ENCODE data around the gene CNTNAP2.

Gene CNTNAP2

DNA sequence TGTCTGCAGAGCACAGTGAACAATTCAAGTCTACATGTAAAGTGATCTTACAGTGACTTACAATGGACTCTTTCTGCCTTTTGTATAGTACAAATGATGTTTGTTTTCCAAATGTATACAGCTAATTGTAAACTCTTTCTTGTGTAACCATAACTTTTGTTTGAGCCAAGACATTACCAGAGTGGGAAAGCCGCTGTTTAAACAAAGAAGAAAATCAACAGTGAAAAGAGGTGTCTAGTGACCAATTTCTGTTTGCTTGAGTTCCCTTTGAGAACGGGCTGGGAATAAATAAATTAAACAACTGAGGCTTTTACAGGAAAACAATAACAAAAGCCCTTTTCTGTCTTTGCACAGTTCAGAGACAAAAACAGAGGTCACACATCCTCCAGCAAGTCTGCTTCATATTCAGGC, 1163.4 kb downstream of the CNTNAP2 start:
- H3K27ac Mint-ChIP-seq, result no peak overlapping the region
- H3K36me3 Mint-ChIP-seq, result no peaks in the 10 kb centered on the region
- H3K4me1 Mint-ChIP-seq, result no peaks in the 10 kb centered on the region
- no peaks in the 10 kb centered on the region for H3K27me3 Mint-ChIP-seq
- no peak for ATAC-seq (replicated peaks)
- H3K4me3 Mint-ChIP-seq, result no peak overlapping the region
- DNase-seq, result no peak
- H3K9me3 Mint-ChIP-seq, result peaks cover 8 to 10% of the 10 kb centered on the region in 2 donors

DNA sequence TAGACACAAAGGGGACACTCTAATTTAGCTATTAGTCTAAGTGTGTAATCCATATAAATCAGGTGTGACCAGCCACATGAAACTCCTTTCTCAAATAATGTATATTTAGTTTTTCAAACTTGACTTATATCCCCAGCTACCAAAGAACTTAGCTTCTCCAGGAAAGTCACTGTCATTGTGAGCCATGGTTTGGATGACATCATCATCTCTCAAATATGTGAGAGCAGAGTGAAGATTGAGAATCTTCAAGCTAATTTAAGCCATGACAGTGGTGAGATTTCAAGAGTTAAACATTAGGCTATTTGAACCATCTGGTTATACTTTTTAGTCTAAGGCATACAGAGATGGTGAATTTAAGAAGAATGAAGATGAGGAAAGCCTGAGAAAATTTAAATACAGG, 1165.6 kb downstream of the CNTNAP2 start:
- no peak overlapping the region for H3K4me3 Mint-ChIP-seq

DNA sequence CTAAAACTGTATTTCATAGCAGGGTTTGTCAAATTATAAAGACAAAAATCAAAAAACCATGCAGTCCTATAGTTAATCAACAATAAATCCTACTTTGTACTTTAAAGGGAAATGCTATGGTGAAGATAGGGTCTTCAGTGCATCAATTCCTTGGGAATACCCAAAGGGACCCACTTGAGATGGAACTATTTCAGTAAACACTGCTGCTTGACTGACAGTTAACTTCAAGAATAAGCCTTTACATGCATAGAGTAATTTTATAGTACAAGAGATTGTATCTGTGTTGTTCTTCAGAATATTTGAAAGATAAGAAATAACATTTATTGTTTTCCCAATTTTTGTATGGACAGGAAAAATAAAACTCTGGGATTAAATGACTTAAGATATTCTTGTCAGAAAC, 1179.6 kb downstream of the CNTNAP2 start:
- Mint-ChIP-seq H3K4me1 (no peaks in the 10 kb centered on the region), H3K27me3 (no peaks in the 10 kb centered on the region), H3K27ac (no peak overlapping the region), H3K4me3 (no peak overlapping the region), H3K36me3 (no peaks in the 10 kb centered on the region), H3K9me3 (no peaks in the 10 kb centered on the region)
- DNase-seq (no peak), ATAC-seq (replicated peaks) (no peak)

More for the DNA sequence above, 1165.6 kb downstream of the CNTNAP2 start:
- DNase-seq (no peak), ATAC-seq (replicated peaks) (no peak)
- H3K27me3 Mint-ChIP-seq, result no peaks in the 10 kb centered on the region
- H3K27ac Mint-ChIP-seq, result no peak overlapping the region
- H3K9me3 Mint-ChIP-seq, result peaks cover 0 to 4% of the 10 kb centered on the region in 2 donors
- H3K4me1 Mint-ChIP-seq, result no peaks in the 10 kb centered on the region
- H3K36me3 Mint-ChIP-seq, result no peaks in the 10 kb centered on the region

DNA sequence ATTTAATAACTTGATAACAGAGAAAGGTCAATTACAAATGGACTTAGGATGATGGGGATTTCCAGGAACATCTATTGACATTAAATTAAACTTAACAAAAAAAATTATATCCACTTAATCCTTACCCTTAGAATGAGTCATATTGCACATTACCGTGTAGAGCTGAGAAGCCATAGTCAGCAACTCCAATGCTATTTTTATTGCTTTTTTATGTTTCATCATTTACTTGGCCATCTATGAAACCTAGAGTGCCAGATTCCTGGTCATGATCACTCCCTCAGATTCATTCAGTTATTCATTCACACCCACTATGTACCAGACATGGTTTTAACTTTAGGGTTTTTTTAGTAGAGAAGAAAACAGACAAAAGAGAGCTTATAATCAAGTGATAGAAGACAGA, 1180.4 kb downstream of the CNTNAP2 start:
- H3K27ac Mint-ChIP-seq, result no peak overlapping the region
- DNase-seq (no peak), ATAC-seq (replicated peaks) (no peak)
- no peaks in the 10 kb centered on the region for H3K36me3 Mint-ChIP-seq
- no peaks in the 10 kb centered on the region for H3K27me3 Mint-ChIP-seq
- no peak overlapping the region for H3K4me3 Mint-ChIP-seq
- no peaks in the 10 kb centered on the region for H3K4me1 Mint-ChIP-seq
- H3K9me3 Mint-ChIP-seq, result no peaks in the 10 kb centered on the region

DNA sequence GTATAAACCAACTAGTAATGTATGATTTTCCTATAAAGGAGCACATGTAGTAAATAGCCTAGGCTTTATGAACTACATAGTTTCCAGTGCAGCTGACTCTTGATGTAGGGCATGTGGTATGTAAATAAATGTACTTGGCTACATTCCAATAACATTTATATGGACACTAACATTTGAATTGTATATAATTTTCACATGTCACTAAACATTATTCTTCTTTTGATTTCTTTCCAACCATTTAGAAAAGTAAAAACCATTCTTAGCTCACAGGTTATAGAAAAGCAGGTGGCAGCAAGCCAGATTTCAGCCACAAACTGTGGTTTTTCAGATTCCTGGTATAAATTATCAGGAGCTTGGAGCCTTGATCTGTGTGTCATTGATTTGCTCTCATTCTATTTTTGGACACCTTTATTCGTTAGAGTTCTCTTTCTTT, 1182.0 kb downstream of the CNTNAP2 start:
- DNase-seq, result no peak
- Mint-ChIP-seq H3K36me3 (no peaks in the 10 kb centered on the region), H3K27ac (no peak overlapping the region)

DNA sequence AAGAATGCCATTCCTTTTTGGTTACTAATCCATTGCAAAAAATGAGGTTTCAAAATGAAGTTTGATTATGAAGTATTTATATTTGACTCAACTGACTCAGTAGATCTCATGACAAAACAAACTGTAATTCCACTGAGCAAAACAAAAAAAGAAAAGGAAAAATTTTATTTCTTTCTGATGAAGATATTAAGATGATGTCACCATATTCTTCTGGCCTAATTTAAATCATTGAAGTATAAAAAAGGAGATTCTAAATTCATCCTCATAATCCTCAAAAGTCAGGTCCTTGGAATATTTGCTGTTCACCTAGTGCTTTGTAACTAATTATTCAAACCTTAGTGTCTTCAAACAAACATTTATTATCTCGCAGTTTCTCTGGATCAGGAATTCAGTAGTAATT, 1183.7 kb downstream of the CNTNAP2 start:
- H3K27ac Mint-ChIP-seq, result no peak overlapping the region
- no peaks in the 10 kb centered on the region for H3K27me3 Mint-ChIP-seq
- DNase-seq, result no peak
- no peak overlapping the region for H3K4me3 Mint-ChIP-seq
- ATAC-seq (replicated peaks), result no peak
- no peaks in the 10 kb centered on the region for H3K36me3 Mint-ChIP-seq
- H3K9me3 Mint-ChIP-seq, result no peaks in the 10 kb centered on the region
- H3K4me1 Mint-ChIP-seq, result no peaks in the 10 kb centered on the region

More for the DNA sequence above, 1182.0 kb downstream of the CNTNAP2 start:
- Mint-ChIP-seq H3K4me1 (no peaks in the 10 kb centered on the region), H3K27me3 (no peaks in the 10 kb centered on the region), H3K9me3 (no peaks in the 10 kb centered on the region), H3K4me3 (no peak overlapping the region)
- no peak for ATAC-seq (replicated peaks)

DNA sequence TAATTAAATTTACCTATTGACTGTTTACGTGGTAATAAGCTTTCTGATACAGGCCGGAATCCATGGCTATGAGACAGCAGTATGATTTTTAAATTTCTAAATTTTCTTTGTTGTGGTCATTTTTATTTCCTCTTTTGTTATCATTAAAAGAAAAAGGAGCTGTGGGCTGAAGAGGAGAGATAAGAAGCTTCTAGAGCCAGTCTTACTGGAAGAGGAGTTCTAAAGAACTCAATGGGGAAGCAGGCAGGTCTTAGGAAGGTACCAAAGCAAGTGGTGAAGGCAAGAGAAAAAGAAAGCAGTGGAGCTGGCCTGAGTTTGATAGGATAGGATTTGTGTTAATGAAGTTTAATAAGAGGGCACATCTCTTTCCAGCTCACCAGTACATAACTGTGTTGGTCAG, 1187.8 kb downstream of the CNTNAP2 start:
- H3K4me1 Mint-ChIP-seq, result no peaks in the 10 kb centered on the region
- H3K4me3 Mint-ChIP-seq, result no peak overlapping the region
- DNase-seq, result no peak
- no peaks in the 10 kb centered on the region for H3K36me3 Mint-ChIP-seq
- peaks cover 2 to 3% of the 10 kb centered on the region in 2 donors for H3K9me3 Mint-ChIP-seq
- no peak for ATAC-seq (replicated peaks)
- no peaks in the 10 kb centered on the region for H3K27me3 Mint-ChIP-seq
- H3K27ac Mint-ChIP-seq, result no peak overlapping the region

DNA sequence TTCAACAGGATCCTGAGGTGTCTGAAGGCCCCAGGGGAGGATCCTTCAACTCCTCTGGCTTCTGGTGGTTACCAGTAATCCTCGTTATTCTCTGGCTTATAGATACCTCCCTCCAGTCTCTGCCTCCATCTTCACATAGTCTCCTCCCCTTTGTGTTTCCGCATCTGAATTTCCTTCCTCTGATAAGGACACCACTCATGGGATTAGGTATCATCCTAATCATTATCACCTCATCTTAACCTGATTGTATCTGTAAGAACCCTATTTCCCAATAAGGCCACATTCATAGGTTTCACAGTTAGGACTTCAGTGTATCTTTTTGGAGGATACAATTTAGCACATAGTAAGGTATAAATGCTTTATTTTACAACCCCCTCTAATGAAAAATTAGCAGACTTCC, 1189.2 kb downstream of the CNTNAP2 start:
- DNase-seq (no peak), ATAC-seq (replicated peaks) (no peak)
- H3K27ac Mint-ChIP-seq, result no peak overlapping the region
- no peak overlapping the region for H3K4me3 Mint-ChIP-seq
- no peaks in the 10 kb centered on the region for H3K4me1 Mint-ChIP-seq
- no peaks in the 10 kb centered on the region for H3K36me3 Mint-ChIP-seq
- no peaks in the 10 kb centered on the region for H3K27me3 Mint-ChIP-seq
- peaks cover 2 to 3% of the 10 kb centered on the region in 2 donors for H3K9me3 Mint-ChIP-seq

DNA sequence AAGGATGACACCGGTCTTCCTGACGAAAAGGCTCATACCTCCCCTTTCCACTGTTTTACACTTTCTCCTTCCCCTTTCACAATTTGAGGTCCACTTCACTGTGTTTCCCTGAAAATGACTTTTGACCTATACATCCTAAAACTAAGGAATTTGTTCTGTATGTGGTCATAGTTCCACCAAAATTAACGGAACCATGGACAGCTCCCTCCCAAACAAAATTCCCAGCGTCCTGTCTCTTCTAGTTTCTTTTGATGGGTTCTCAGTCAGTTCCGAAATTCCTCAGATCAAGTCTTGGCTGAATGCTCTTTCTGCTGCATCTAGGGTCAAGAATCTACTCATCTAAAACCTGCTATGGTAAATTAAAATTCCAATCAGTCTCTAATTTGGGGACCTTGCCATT, 1191.9 kb downstream of the CNTNAP2 start:
- no peaks in the 10 kb centered on the region for H3K27me3 Mint-ChIP-seq
- H3K36me3 Mint-ChIP-seq, result no peaks in the 10 kb centered on the region
- no peak overlapping the region for H3K27ac Mint-ChIP-seq
- ATAC-seq (replicated peaks) (no peak), DNase-seq (no peak)
- peaks cover 2 to 3% of the 10 kb centered on the region in 2 donors for H3K9me3 Mint-ChIP-seq
- H3K4me3 Mint-ChIP-seq, result no peak overlapping the region
- H3K4me1 Mint-ChIP-seq, result no peaks in the 10 kb centered on the region

DNA sequence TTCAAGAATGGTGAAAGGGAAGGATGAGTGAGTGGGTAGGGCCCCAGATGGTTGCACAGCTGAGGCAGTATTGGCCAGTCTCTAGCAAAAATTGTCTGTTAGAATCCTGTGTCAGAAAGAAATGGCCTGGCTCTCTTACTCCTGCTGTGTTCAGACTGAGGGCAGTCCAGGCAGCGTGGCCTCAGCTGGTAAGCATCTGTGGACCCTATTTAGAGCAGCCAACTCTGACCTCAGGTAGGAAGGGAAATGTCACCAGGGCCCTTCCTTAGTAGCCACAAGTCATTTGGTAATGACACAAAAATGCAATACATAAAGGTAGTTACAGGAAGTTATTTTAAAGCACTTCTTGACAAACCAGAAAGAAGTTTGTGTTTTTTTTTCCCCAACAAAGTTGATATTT, 1194.7 kb downstream of the CNTNAP2 start:
- no peak overlapping the region for H3K27ac Mint-ChIP-seq
- peaks cover 0 to 3% of the 10 kb centered on the region in 2 donors for H3K9me3 Mint-ChIP-seq
- ATAC-seq (replicated peaks) (peak in 1 of 2 donors; percentile 25), DNase-seq (no peak)
- no peaks in the 10 kb centered on the region for H3K27me3 Mint-ChIP-seq
- no peaks in the 10 kb centered on the region for H3K36me3 Mint-ChIP-seq
- no peak overlapping the region for H3K4me3 Mint-ChIP-seq
- H3K4me1 Mint-ChIP-seq, result no peaks in the 10 kb centered on the region

DNA sequence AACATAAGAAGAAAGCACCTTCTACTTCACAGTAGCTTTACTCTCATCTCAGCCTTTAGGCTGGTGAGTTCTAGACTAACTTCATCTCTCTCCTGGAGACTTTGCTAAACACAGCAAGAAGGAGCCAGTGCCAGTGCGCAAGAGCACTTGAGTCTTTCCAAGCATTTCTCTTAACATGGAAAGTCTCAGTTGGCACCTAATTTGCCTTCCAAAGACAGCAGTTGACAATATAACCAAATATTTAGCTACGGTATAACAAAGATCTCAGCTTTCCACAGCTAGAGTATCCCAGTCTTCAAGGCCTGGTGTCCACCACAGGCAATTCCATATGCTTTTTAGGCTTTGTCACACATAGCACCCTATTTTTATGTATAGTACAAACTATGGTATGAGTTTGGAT, 1204.9 kb downstream of the CNTNAP2 start:
- Mint-ChIP-seq H3K9me3 (peaks cover 0 to 6% of the 10 kb centered on the region in 2 donors), H3K4me3 (no peak overlapping the region), H3K27ac (no peak overlapping the region), H3K36me3 (no peaks in the 10 kb centered on the region), H3K27me3 (no peaks in the 10 kb centered on the region), H3K4me1 (no peaks in the 10 kb centered on the region)
- DNase-seq (no peak), ATAC-seq (replicated peaks) (no peak)

DNA sequence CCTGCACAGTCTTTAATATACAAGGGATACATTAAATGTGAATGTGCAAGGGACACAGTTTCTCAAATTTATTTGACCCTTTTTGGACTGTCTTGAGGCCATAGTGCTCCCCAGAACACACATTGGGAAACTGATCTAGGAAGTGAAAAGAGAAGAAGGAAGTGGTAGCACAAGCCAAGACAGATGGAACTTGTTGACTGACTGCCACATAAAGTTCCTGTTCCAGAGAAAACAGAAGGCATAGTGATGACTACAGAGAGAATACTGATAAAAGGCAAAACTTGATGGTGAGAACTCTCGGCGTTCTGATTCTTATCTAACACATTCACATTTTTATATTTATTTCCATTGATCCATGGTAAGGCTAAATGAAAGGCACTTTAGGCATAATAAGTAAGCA, 1216.4 kb downstream of the CNTNAP2 start:
- no peaks in the 10 kb centered on the region for H3K4me1 Mint-ChIP-seq
- no peak for ATAC-seq (replicated peaks)
- no peak for DNase-seq
- H3K4me3 Mint-ChIP-seq, result no peak overlapping the region
- H3K27me3 Mint-ChIP-seq, result no peaks in the 10 kb centered on the region
- H3K27ac Mint-ChIP-seq, result no peak overlapping the region
- peaks cover 8 to 10% of the 10 kb centered on the region in 2 donors for H3K9me3 Mint-ChIP-seq
- H3K36me3 Mint-ChIP-seq, result no peaks in the 10 kb centered on the region

DNA sequence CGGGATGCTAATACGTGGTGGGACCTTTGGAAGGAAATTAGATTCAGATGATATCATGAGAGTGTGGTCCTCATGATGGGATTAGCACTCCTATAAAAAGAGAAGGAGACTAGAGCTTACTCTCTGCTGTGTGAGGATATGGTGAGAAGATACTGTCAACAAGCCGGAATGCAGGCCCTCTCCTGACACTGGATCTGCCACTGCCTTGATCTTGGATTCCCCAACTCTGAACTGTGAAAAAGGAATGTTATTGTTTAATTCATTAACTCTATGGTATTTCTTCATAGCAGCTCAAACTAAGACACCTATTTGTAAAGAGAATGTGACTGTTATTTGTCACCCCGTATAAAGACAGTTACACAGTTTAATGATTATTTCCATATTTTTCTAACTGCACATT, 1246.5 kb downstream of the CNTNAP2 start:
- Mint-ChIP-seq H3K36me3 (no peaks in the 10 kb centered on the region), H3K9me3 (peaks cover 2 to 10% of the 10 kb centered on the region in 2 donors), H3K4me1 (no peaks in the 10 kb centered on the region), H3K27ac (no peak overlapping the region), H3K4me3 (no peak overlapping the region), H3K27me3 (no peaks in the 10 kb centered on the region)
- no peak for DNase-seq
- ATAC-seq (replicated peaks), result no peak

DNA sequence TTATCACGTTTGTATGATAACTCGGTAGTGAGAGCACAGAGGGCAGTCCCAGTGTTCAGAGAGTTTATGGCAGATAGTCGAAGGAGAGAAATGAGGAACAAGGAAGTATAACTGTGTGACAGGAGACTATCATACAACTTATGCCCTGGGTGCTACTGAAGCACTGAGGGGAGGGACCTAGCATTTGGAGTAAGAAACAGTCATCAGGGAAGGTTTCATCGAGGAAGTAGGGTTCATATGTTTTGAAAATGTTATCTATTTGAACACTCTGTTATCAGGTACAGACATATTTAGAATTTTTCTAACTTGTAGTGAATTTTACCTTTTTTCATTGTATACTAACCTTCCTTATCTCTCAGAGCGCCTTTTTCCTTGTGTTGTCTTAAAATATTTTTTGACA, 1259.6 kb downstream of the CNTNAP2 start:
- ATAC-seq (replicated peaks) (no peak), DNase-seq (no peak)
- Mint-ChIP-seq H3K36me3 (no peaks in the 10 kb centered on the region), H3K27me3 (no peaks in the 10 kb centered on the region), H3K4me1 (no peaks in the 10 kb centered on the region), H3K4me3 (no peak overlapping the region), H3K9me3 (peaks cover 7% of the 10 kb centered on the region in 2 donors), H3K27ac (no peak overlapping the region)

DNA sequence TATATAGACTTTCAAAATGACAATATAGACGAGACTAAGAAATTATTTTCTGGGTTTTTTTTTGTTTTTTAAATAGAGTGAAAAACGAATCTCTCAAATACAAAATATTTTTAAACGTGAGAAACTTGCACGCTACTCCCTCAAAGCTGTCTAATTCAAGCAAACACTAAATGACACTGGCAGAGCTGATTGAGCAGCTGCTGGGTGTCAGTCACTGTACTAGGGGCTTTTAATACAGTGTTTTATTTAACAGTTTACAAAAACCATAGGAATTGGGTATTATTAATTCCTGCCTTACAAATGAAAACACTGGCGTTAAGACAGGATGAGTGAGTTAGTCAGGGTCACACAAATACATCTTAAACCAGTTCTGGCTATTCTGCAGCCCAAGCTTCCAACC, 1264.3 kb downstream of the CNTNAP2 start:
- DNase-seq, result no peak
- H3K4me3 Mint-ChIP-seq, result no peak overlapping the region
- no peaks in the 10 kb centered on the region for H3K27me3 Mint-ChIP-seq
- no peaks in the 10 kb centered on the region for H3K4me1 Mint-ChIP-seq
- H3K36me3 Mint-ChIP-seq, result no peaks in the 10 kb centered on the region
- no peak overlapping the region for H3K27ac Mint-ChIP-seq
- peaks cover 3 to 9% of the 10 kb centered on the region in 2 donors for H3K9me3 Mint-ChIP-seq
- ATAC-seq (replicated peaks), result no peak

DNA sequence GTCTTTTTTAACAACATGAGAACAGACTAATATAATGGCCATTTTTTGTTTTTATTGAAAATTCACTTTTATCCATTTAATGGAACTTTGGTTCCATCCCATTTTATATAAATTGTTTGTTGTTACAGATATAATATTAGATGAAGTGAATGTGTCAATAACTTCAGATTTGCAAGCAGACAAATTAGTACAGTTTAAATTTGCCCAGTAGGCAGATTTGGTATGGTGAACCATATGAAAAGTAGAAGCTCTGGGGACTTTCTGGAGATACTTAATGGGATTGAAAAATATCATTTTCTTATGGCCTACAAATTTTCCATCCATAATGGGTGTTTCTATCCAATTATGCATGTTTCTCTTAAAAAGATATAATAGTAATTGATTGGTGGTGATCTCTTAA, 1277.7 kb downstream of the CNTNAP2 start:
- DNase-seq (no peak), ATAC-seq (replicated peaks) (no peak)
- Mint-ChIP-seq H3K27ac (no peak overlapping the region), H3K9me3 (peaks cover 6 to 7% of the 10 kb centered on the region in 2 donors), H3K36me3 (no peaks in the 10 kb centered on the region), H3K4me3 (no peak overlapping the region), H3K4me1 (no peaks in the 10 kb centered on the region), H3K27me3 (no peaks in the 10 kb centered on the region)

Data from stimulated activated naive B cell treated with anti-CD40 and anti-IgM and Interleukin-4, amounts not matched to agents 10 μg/mL and 1 μg/mL and 100 μg/mL, for 72 hours (primary cell).